IMR-90 (cell line): ENCODE data around the gene CPLX4. TPM values are rescaled to one million over a fixed set of nuclear protein-coding genes. Genes with fewer than 3 reads are reported as not detected.

Experiments used
- ATAC-seq: fragments of 200-7000 bp; cut with Tn5 transposase; 2 replicates; pipeline ENCODE4 v1.9.1; 2020; ENCODE audit warnings: low read depth, mild to moderate bottlenecking, moderate library complexity
- BruUV-seq: library from RNA; stranded (reverse); fragments of 400-500 nt; replicated peaks from 2 replicates; lab custom pipeline; 2021; lab: Mats Ljungman, UMichigan
- CTCF ChIA-PET: fragments of 300-600 bp; formaldehyde crosslinking; extraction: SDS; loops from one replicate; lab custom pipeline; 2021; ENCODE audit warnings: antibody characterized with exemption; lab: Yijun Ruan, JAX
- POLR2A ChIA-PET: fragments of 300-600 bp; sonication (Branson Sonifier 250); formaldehyde crosslinking; loops from one replicate; lab custom pipeline; 2022; ENCODE audit warnings: antibody characterized with exemption; ENCODE audit not compliant: unreplicated experiment; lab: Charles Lee
- DNase-seq: peaks from one replicate; pipeline ENCODE4 v3.0.0; 2013
- H2AFZ ChIP-seq: replicated peaks from 2 replicates; pipeline ENCODE3; 2013; ENCODE audit warnings: low read length, mild to moderate bottlenecking; ENCODE audit not compliant: poor library complexity
- H2AK5ac ChIP-seq: 2 replicates; pipeline ENCODE4 v1.6.1; 2013; ENCODE audit warnings: low read depth, low read length, inconsistent platforms
- H2AK9ac ChIP-seq: replicated peaks from 2 replicates; pipeline ENCODE3; 2013; ENCODE audit warnings: mild to moderate bottlenecking, low read depth, low read length, moderate library complexity; ENCODE audit not compliant: poor library complexity
- H2BK120ac ChIP-seq: 2 replicates; pipeline ENCODE4 v1.6.1; 2013; ENCODE audit warnings: low read depth, low read length, inconsistent platforms
- H2BK15ac ChIP-seq: 3 replicates; pipeline ENCODE4 v1.6.1; 2013; ENCODE audit warnings: low read depth, low read length, inconsistent platforms
- H2BK20ac ChIP-seq: 2 replicates; pipeline ENCODE4 v1.6.1; 2013; ENCODE audit warnings: low read depth, mild to moderate bottlenecking, inconsistent platforms, low read length, moderate library complexity
- H2BK5ac ChIP-seq: 2 replicates; pipeline ENCODE4 v1.6.1; 2013; ENCODE audit warnings: mild to moderate bottlenecking, low read depth, low read length, inconsistent platforms; ENCODE audit not compliant: poor library complexity, severe bottlenecking
- H3K14ac ChIP-seq: replicated peaks from 2 replicates; pipeline ENCODE4 v1.6.1; 2013; ENCODE audit warnings: low read depth, low read length, inconsistent platforms
- H3K18ac ChIP-seq: 2 replicates; pipeline ENCODE4 v1.6.1; 2013; ENCODE audit warnings: low read depth, low read length, control low read depth
- H3K23ac ChIP-seq: 2 replicates; pipeline ENCODE4 v1.6.1; 2013; ENCODE audit warnings: low read depth, low read length, inconsistent platforms
- H3K27ac ChIP-seq: 2 replicates; pipeline ENCODE4 v1.5.1; 2013; ENCODE audit warnings: mild to moderate bottlenecking, control low read depth, low read length; ENCODE audit not compliant: insufficient read depth
- H3K27me3 ChIP-seq: 2 replicates; pipeline ENCODE4 v1.6.1; 2013; ENCODE audit warnings: low read length; ENCODE audit not compliant: control insufficient read depth, insufficient read depth
- H3K36me3 ChIP-seq: 2 replicates; pipeline ENCODE4 v1.6.1; 2013; ENCODE audit warnings: low read length, mixed read lengths; ENCODE audit not compliant: control insufficient read depth, insufficient read depth
- H3K4ac ChIP-seq: 2 replicates; pipeline ENCODE4 v1.6.1; 2013; ENCODE audit warnings: low read depth, low read length, inconsistent platforms
- H3K4me1 ChIP-seq: 2 replicates; pipeline ENCODE4 v1.6.1; 2013; ENCODE audit warnings: low read length, mixed read lengths; ENCODE audit not compliant: control insufficient read depth, insufficient read depth
- H3K4me2 ChIP-seq: 2 replicates; pipeline ENCODE4 v1.6.1; 2013; ENCODE audit warnings: low read depth, mild to moderate bottlenecking, control low read depth, low read length, moderate library complexity
- H3K4me3 ChIP-seq: 2 replicates; pipeline ENCODE4 v1.5.1; 2013; ENCODE audit warnings: low read depth, mild to moderate bottlenecking, control low read depth, low read length, moderate library complexity; ENCODE audit not compliant: insufficient read depth
- H3K56ac ChIP-seq: 2 replicates; pipeline ENCODE4 v1.6.1; 2013; ENCODE audit warnings: low read length, inconsistent platforms; ENCODE audit not compliant: insufficient read depth; ENCODE audit errors: extremely low read depth
- H3K79me1 ChIP-seq, 2 experiments: 2 replicates each; pipeline ENCODE4 v1.6.1; 2013; ENCODE audit warnings: low read length in 2 of 2, inconsistent platforms in 1 of 2, low read depth in 1 of 2
- H3K9ac ChIP-seq: 2 replicates; pipeline ENCODE4 v1.6.1; 2013; ENCODE audit warnings: low read depth, low read length, control low read depth
- H3K9me1 ChIP-seq: 2 replicates; pipeline ENCODE4 v1.6.1; 2013; ENCODE audit warnings: low read length, inconsistent platforms; ENCODE audit not compliant: insufficient read depth
- H3K9me3 ChIP-seq: 2 replicates; pipeline ENCODE4 v1.6.1; 2013; ENCODE audit warnings: low read length; ENCODE audit not compliant: control insufficient read depth, insufficient read depth
- H4K20me1 ChIP-seq: 2 replicates; pipeline ENCODE4 v1.6.1; 2013; ENCODE audit warnings: low read length, inconsistent platforms; ENCODE audit not compliant: insufficient read depth
- H4K5ac ChIP-seq: 2 replicates; pipeline ENCODE4 v1.6.1; 2013; ENCODE audit warnings: mild to moderate bottlenecking, low read depth, low read length, control low read depth
- H4K8ac ChIP-seq, 2 experiments: 2 replicates each; pipeline ENCODE4 v1.6.1; 2013; ENCODE audit warnings: low read depth in 2 of 2, low read length in 2 of 2, control low read depth in 1 of 2, inconsistent platforms in 1 of 2
- H4K91ac ChIP-seq: 2 replicates; pipeline ENCODE4 v1.6.1; 2013; ENCODE audit warnings: low read depth, low read length, inconsistent platforms; ENCODE audit not compliant: insufficient read depth
- CHD1 ChIP-seq: IDR thresholded peaks from 2 replicates; pipeline ENCODE4 v1.6.1; 2012; ENCODE audit warnings: low read depth, low read length, improper control_type of control experiment
- FOS ChIP-seq: fragments of 150-350 bp; IDR thresholded peaks from 2 replicates; pipeline ENCODE4 v1.6.1; 2016; ENCODE audit warnings: low read depth, low read length
- MAFK ChIP-seq: IDR thresholded peaks from 2 replicates; pipeline ENCODE4 v1.6.1; 2012; ENCODE audit warnings: low read depth, low read length, improper control_type of control experiment
- RAD21 ChIP-seq: IDR thresholded peaks from 2 replicates; pipeline ENCODE4 v1.6.1; 2012; ENCODE audit warnings: low read length, improper control_type of control experiment
- RCOR1 ChIP-seq: IDR thresholded peaks from 2 replicates; pipeline ENCODE4 v1.6.1; 2012; ENCODE audit warnings: mild to moderate bottlenecking, low read length, improper control_type of control experiment; ENCODE audit not compliant: insufficient replicate concordance
- SMC3 ChIP-seq: fragments of 150-350 bp; IDR thresholded peaks from 2 replicates; pipeline ENCODE4 v1.6.1; 2016; ENCODE audit warnings: low read depth, mild to moderate bottlenecking, antibody characterized with exemption, low read length, moderate library complexity
- WGBS, 2 experiments: methylation state at CpG; one replicate each; pipeline versions ENCODE4 v1.1.5 to v1.1.7; 2013; ENCODE audit warnings: missing lambda C conversion rate in 2 of 2; ENCODE audit not compliant: insufficient read length in 1 of 2; ENCODE audit errors: extremely low coverage in 2 of 2; 5-methylcytosine and 5-hydroxymethylcytosine counted together
- dilution Hi-C: fragments of 300-500 bp; cut with HindIII; formaldehyde crosslinking; loops from one replicate; pipeline ENCODE4 v1.14.3; 2018; ENCODE audit warnings: low sequenced_read_pairs; ENCODE audit not compliant: unreplicated experiment
- in situ Hi-C: fragments of 300-500 bp; cut with MboI; formaldehyde crosslinking; loops from 3 replicates; pipeline ENCODE4 v1.14.3; 2019; ENCODE audit warnings: low sequenced_read_pairs, inconsistent platforms, mixed read lengths
- intact Hi-C: fragments of 100-400 bp; cut with micrococcal nuclease; formaldehyde crosslinking; loops from 2 replicates; pipeline ENCODE4 v1.10.0; 2022
- polyA plus RNA-seq, 3 experiments: library from polyadenylated mRNA; depleted of rRNA; stranded (reverse); fragments of >200 nt; gene quantifications; 2 replicates each; pipeline ENCODE4 v1.2.3, GENCODE V29; 2012; ENCODE audit warnings: low replicate concordance in 1 of 3
- total RNA-seq: library from RNA; depleted of rRNA; stranded (reverse); fragments of >200 nt; gene quantifications from 2 replicates; pipeline ENCODE4 v1.2.3, GENCODE V29; 2012
- TF ChIP-seq, protein P1 (sequence below): fragments of 150-350 bp; IDR thresholded peaks from 2 replicates; pipeline ENCODE4 v1.6.1; 2017; ENCODE audit warnings: mild to moderate bottlenecking, antibody characterized with exemption, low read length, low read depth

CPLX4 gene
- total and polyA plus RNA-seq, 2 of the 4 experiments (the other 2 are of a cell fraction): not detected

DNA sequence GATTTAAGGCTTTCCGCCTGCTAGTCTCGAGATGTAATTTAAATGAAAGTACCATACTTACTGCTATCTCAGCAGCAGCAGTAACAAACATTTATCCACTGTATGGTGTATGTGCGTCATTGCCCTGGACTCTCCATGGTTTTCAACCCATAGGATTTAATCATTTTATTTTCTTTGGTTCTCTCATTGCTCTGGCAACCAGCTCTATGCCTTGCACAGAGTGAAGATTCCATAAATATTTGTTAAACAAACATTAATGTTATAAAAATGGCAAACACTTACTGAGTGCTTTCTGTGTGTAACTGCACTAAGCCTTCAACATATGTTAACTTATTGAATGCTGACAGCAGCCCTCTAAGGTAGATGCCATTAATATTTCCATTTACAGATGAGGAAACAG lies 41.9 kb upstream of the CPLX4 start:
- no peak overlapping the region for H2BK20ac ChIP-seq
- H3K4me3 ChIP-seq: no peak overlapping the region
- H4K5ac ChIP-seq: no peak overlapping the region
- no CpG with 5 or more reads among the region's 3 CpGs for WGBS, 2 experiments
- POLR2A ChIA-PET: no interaction called here
- H3K27me3 ChIP-seq: peaks cover 8% of the 10 kb centered on the region
- in situ Hi-C loops (no loop called here), dilution Hi-C loops (no loop called here), intact Hi-C loops (no loop called here)
- no peaks in the 10 kb centered on the region; the same call in 1 of the 2 replicates for H3K4me1 ChIP-seq
- H2BK5ac ChIP-seq: no peak overlapping the region
- ATAC-seq (no peak), DNase-seq (no peak)
- no peak overlapping the region for H3K9ac ChIP-seq
- H4K20me1 ChIP-seq: peaks cover 21% of the 10 kb centered on the region; the same call in 1 of the 2 replicates
- H4K91ac ChIP-seq: no peak overlapping the region
- H3K18ac ChIP-seq: no peak overlapping the region
- no peak overlapping the region for H2AFZ ChIP-seq
- no peak overlapping the region for H2AK9ac ChIP-seq
- no TSS peak for BruUV-seq
- H3K79me1 ChIP-seq: peaks cover 12 to 26% of the 10 kb centered on the region in 2 experiments; a peak in 3 of 4 replicates
- H4K8ac ChIP-seq: no peak overlapping the region
- H3K27ac ChIP-seq: no peak overlapping the region
- no peak overlapping the region for H3K4ac ChIP-seq
- H2AK5ac ChIP-seq: no peak overlapping the region
- no peak overlapping the region for H2BK120ac ChIP-seq
- peaks cover under 1% of the 10 kb centered on the region; the same call in 1 of the 2 replicates for H3K36me3 ChIP-seq
- no peak overlapping the region for H3K23ac ChIP-seq
- CTCF ChIA-PET: interaction anchor here (0.7 kb wide), 1 partner anchor 69 kb away, joined by 5 read pairs; no protein-coding TSS in a partner anchor
- H3K14ac ChIP-seq: no peak overlapping the region
- no peaks in the 10 kb centered on the region for H3K9me3 ChIP-seq
- no peak overlapping the region for H3K4me2 ChIP-seq
- H3K56ac ChIP-seq: no peak overlapping the region
- no peak overlapping the region for H2BK15ac ChIP-seq
- H3K9me1 ChIP-seq: no peaks in the 10 kb centered on the region
- TF ChIP-seq, protein P1, sequence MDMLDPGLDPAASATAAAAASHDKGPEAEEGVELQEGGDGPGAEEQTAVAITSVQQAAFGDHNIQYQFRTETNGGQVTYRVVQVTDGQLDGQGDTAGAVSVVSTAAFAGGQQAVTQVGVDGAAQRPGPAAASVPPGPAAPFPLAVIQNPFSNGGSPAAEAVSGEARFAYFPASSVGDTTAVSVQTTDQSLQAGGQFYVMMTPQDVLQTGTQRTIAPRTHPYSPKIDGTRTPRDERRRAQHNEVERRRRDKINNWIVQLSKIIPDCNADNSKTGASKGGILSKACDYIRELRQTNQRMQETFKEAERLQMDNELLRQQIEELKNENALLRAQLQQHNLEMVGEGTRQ: no peak
- no peak for TF ChIP-seq MAFK
- TF ChIP-seq CHD1: no peak
- no peak for TF ChIP-seq RCOR1
- TF ChIP-seq FOS: no peak
- no peak for TF ChIP-seq SMC3
- no peak for TF ChIP-seq RAD21
